Gastrocnemius medialis (tissue), 4 donors: ENCODE measurements around the gene AMER2. TPM values are rescaled to one million over a fixed set of nuclear protein-coding genes. Genes with fewer than 3 reads are reported as not detected.

Source experiments
- ATAC-seq, 2 donors: fragments of 150-250 bp; one replicate each; pipeline ENCODE4 v1.9.1; 2016
- DNase-seq, 2 donors: peaks; one replicate each; pipeline ENCODE4 v3.0.0-alpha.2; 2019
- H3K27ac ChIP-seq, 4 donors: fragments of 200-600 bp; sonication (generic); 1 replicate in 1 of 4; 2 replicates in 3 of 4; pipeline ENCODE4 v1.5.1; 2016 to 2018; ENCODE audit warnings: mild to moderate bottlenecking in 2 of 4, moderate library complexity in 1 of 4
- H3K27me3 ChIP-seq, 3 donors: fragments of 200-600 bp; sonication (generic) in 2 of 3; 1 replicate in 1 of 3; 2 replicates in 2 of 3; pipeline versions ENCODE4 v1.5.1 to v1.6.0; 2016 to 2019; ENCODE audit warnings: mild to moderate bottlenecking in 1 of 3, moderate library complexity in 1 of 3
- H3K36me3 ChIP-seq, 2 donors: fragments of 200-600 bp; sonication (generic) in 1 of 2; one replicate each; pipeline ENCODE4 v1.5.1; 2017 to 2018
- H3K4me1 ChIP-seq, 2 donors: fragments of 200-600 bp; sonication (generic) in 1 of 2; one replicate each; pipeline ENCODE4 v1.5.1; 2016 to 2017; ENCODE audit warnings: mild to moderate bottlenecking in 2 of 2
- H3K4me3 ChIP-seq, 4 donors: fragments of 200-600 bp; sonication (generic) in 3 of 4; 1 replicate in 1 of 4; 2 replicates in 3 of 4; pipeline ENCODE4 v1.5.1; 2016 to 2019; ENCODE audit warnings: mild to moderate bottlenecking in 2 of 4
- H3K9me3 ChIP-seq, 3 donors: fragments of 200-600 bp; sonication (generic) in 2 of 3; 1 replicate in 1 of 3; 2 replicates in 2 of 3; pipeline ENCODE4 v1.5.1; 2016 to 2019
- CTCF ChIP-seq, 5 experiments: fragments of 450-650 bp in 3 of 5; fragments of 200-600 bp in 2 of 5; sonication (generic) in 2 of 5; IDR thresholded peaks in 4 of 5; conservative IDR thresholded peaks in 1 of 5; 1 replicate in 4 of 5; 2 replicates in 1 of 5; pipeline ENCODE4 v1.5.1; 2016 to 2019; ENCODE audit warnings: antibody characterized with exemption in 5 of 5, mild to moderate bottlenecking in 3 of 5, moderate library complexity in 3 of 5
- POLR2A ChIP-seq, 2 donors: fragments of 450-650 bp; IDR thresholded peaks; one replicate each; pipeline ENCODE4 v1.6.1; 2017; ENCODE audit warnings: antibody characterized with exemption in 2 of 2, mild to moderate bottlenecking in 2 of 2, moderate library complexity in 2 of 2
- in situ Hi-C, 4 donors: fragments of 200-750 bp; cut with MboI; loops; one replicate each; pipeline versions ENCODE4 v1.15.0 to v1.8.0; 2017; ENCODE audit warnings: low sequenced_read_pairs in 4 of 4
- intact Hi-C: fragments of 100-400 bp; cut with DNase I; formaldehyde crosslinking; loops from one replicate; pipeline ENCODE4 v1.15.1; 2023; ENCODE audit warnings: low total_unique reads
- total RNA-seq, 4 donors: library from RNA; depleted of rRNA; stranded (reverse); fragments of >200 nt; gene quantifications; one replicate each; pipeline versions ENCODE4 v1.1.0 to v1.2.3, GENCODE V29; 2016

The AMER2 gene
- total RNA-seq, 4 donors from 2014 or later, result 0.10 to 0.87 (median 0.27) TPM; not detected in 1

GRCh38 chr13:25136880-25137787 is 35.0 kb downstream of the AMER2 start:
- TF ChIP-seq CTCF (IDR thresholded peaks at IDR 0.05 in 4 of 5, conservative IDR thresholded peaks at IDR 0.05 in 1 of 5), result no peak
- no peak for TF ChIP-seq POLR2A (IDR thresholded peaks at IDR 0.05)
- ATAC-seq (no peak), DNase-seq (no peak)
- Histone ChIP-seq H3K27me3 (peaks cover 0 to 4% (median 0%) of the 10 kb centered on the region in 3 donors), H3K27ac (no peak overlapping the region), H3K9me3 (no peaks in the 10 kb centered on the region), H3K4me3 (no peak overlapping the region), H3K4me1 (no peaks in the 10 kb centered on the region), H3K36me3 (no peaks in the 10 kb centered on the region)
- in situ Hi-C loops (no loop called here), intact Hi-C loops (no loop called here)

GRCh38 chr13:25135896-25136295 is 36.2 kb downstream of the AMER2 start:
- H3K27ac ChIP-seq, result no peak overlapping the region
- TF ChIP-seq CTCF (IDR thresholded peaks at IDR 0.05 in 4 of 5, conservative IDR thresholded peaks at IDR 0.05 in 1 of 5) (no peak), POLR2A (IDR thresholded peaks at IDR 0.05) (no peak)
- no peaks in the 10 kb centered on the region for H3K4me1 ChIP-seq
- H3K27me3 ChIP-seq, result peaks cover 0 to 4% (median 0%) of the 10 kb centered on the region in 3 donors
- no peaks in the 10 kb centered on the region for H3K9me3 ChIP-seq
- H3K36me3 ChIP-seq, result no peaks in the 10 kb centered on the region
- DNase-seq (no peak), ATAC-seq (no peak)
- in situ Hi-C loops (no loop called here), intact Hi-C loops (no loop called here)
- H3K4me3 ChIP-seq, result no peak overlapping the region

GRCh38 chr13:25132751-25133390 is 39.2 kb downstream of the AMER2 start:
- Histone ChIP-seq H3K4me3 (no peak overlapping the region), H3K9me3 (no peaks in the 10 kb centered on the region), H3K36me3 (no peaks in the 10 kb centered on the region), H3K27me3 (peaks cover 0 to 4% (median 0%) of the 10 kb centered on the region in 3 donors), H3K27ac (peak overlapping the region in 1 of 4 donors; percentile 10), H3K4me1 (no peaks in the 10 kb centered on the region)
- no peak for TF ChIP-seq POLR2A (IDR thresholded peaks at IDR 0.05)
- TF ChIP-seq CTCF (IDR thresholded peaks at IDR 0.05 in 4 of 5, conservative IDR thresholded peaks at IDR 0.05 in 1 of 5), result no peak
- ATAC-seq (peak; percentile 60 to 66), DNase-seq (peak in 1 of 2 donors; percentile 20)
- in situ Hi-C loops, result no loop called here
- intact Hi-C loops, result no loop called here

- in situ Hi-C loops, result no loop called here
- H3K36me3 ChIP-seq, result no peaks in the 10 kb centered on the region
- no peak overlapping the region for H3K4me3 ChIP-seq
- no peaks in the 10 kb centered on the region for H3K4me1 ChIP-seq
- ATAC-seq, result no peak
- peaks cover 0 to 4% (median 0%) of the 10 kb centered on the region in 3 donors for H3K27me3 ChIP-seq
- H3K27ac ChIP-seq, result no peak overlapping the region
- no peaks in the 10 kb centered on the region for H3K9me3 ChIP-seq
- DNase-seq, result no peak
- intact Hi-C loops, result no loop called here
- TF ChIP-seq CTCF (IDR thresholded peaks at IDR 0.05 in 4 of 5, conservative IDR thresholded peaks at IDR 0.05 in 1 of 5) (no peak), POLR2A (IDR thresholded peaks at IDR 0.05) (no peak)
Measured at GRCh38 chr13:25131881-25132420, 40.1 kb downstream of the AMER2 start.
